ENCODE measurements around the gene TOLLIP.

The TOLLIP gene

GRCh38 chr11:1336836-1337646 is 27.6 kb upstream of the TOLLIP start:
- no peak for TF ChIP-seq CTCF (IDR thresholded peaks at IDR 0.05; ENCODE audit: low read depth, low read length)
- peak overlapping the region in 1 of 2 donors; percentile 19 for H3K4me3 ChIP-seq (replicated peaks in 1 of 2; ENCODE audit: low read depth in 2 of 2, low read length in 2 of 2)
- no peak for DNase-seq (ENCODE audit: low read depth in 2 of 2)

- TF ChIP-seq CTCF (IDR thresholded peaks at IDR 0.05; ENCODE audit: low read depth, low read length) = no peak
- DNase-seq (ENCODE audit: low read depth in 2 of 2) = peak; percentile 90 to 93
- H3K4me3 ChIP-seq (replicated peaks in 1 of 2; ENCODE audit: low read depth in 2 of 2, low read length in 2 of 2) = peak overlapping the region; percentile 50 to 56
Observed at GRCh38 chr11:1335811-1336761, 26.7 kb upstream of the TOLLIP start.

GRCh38 chr11:1335264-1335810 is 25.9 kb upstream of the TOLLIP start:
- DNase-seq (ENCODE audit: low read depth in 2 of 2) = no peak
- no peak for TF ChIP-seq CTCF (IDR thresholded peaks at IDR 0.05; ENCODE audit: low read depth, low read length)
- H3K4me3 ChIP-seq (replicated peaks in 1 of 2; ENCODE audit: low read depth in 2 of 2, low read length in 2 of 2) = no peak overlapping the region

- DNase-seq (ENCODE audit: low read depth in 2 of 2) = no peak
- TF ChIP-seq CTCF (IDR thresholded peaks at IDR 0.05; ENCODE audit: low read depth, low read length) = no peak
- no peak overlapping the region for H3K4me3 ChIP-seq (replicated peaks in 1 of 2; ENCODE audit: low read depth in 2 of 2, low read length in 2 of 2)
Observed at GRCh38 chr11:1333860-1334259, 24.4 kb upstream of the TOLLIP start.

GRCh38 chr11:1333091-1333772 is 23.8 kb upstream of the TOLLIP start:
- no peak overlapping the region for H3K4me3 ChIP-seq (replicated peaks in 1 of 2; ENCODE audit: low read depth in 2 of 2, low read length in 2 of 2)
- no peak for DNase-seq (ENCODE audit: low read depth in 2 of 2)
- no peak for TF ChIP-seq CTCF (IDR thresholded peaks at IDR 0.05; ENCODE audit: low read depth, low read length)

- H3K4me3 ChIP-seq (replicated peaks in 1 of 2; ENCODE audit: low read depth in 2 of 2, low read length in 2 of 2) = no peak overlapping the region
- TF ChIP-seq CTCF (IDR thresholded peaks at IDR 0.05; ENCODE audit: low read depth, low read length) = no peak
- DNase-seq (ENCODE audit: low read depth in 2 of 2) = no peak
Observed at GRCh38 chr11:1330473-1330872, 21.0 kb upstream of the TOLLIP start.

Measured in cardiac fibroblast (primary cell).